IPS DF 6.9 (cell line): ENCODE measurements around the gene C5AR2.
"Not testable (repeated sequence)": the region's sequence is repeated elsewhere in the genome, so short reads cannot be mapped to it uniquely, and the experiment has no call there.

ENCODE experiments used
- DNase-seq: peaks from one replicate; pipeline ENCODE4 v3.0.0-alpha.2; 2013; ENCODE audit warnings: low read depth, low spot score
- H3K27ac ChIP-seq: one replicate; pipeline ENCODE4 v1.5.1; 2013; ENCODE audit warnings: low read length, control low read depth
- H3K27me3 ChIP-seq: 2 replicates; pipeline ENCODE4 v1.6.1; 2013; ENCODE audit warnings: mild to moderate bottlenecking, low read length; ENCODE audit not compliant: control insufficient read depth, insufficient read depth
- H3K36me3 ChIP-seq: 2 replicates; pipeline ENCODE4 v1.6.1; 2013; ENCODE audit warnings: low read length; ENCODE audit not compliant: control insufficient read depth, insufficient read depth
- H3K4me1 ChIP-seq: 2 replicates; pipeline ENCODE4 v1.6.1; 2013; ENCODE audit warnings: low read length; ENCODE audit not compliant: control insufficient read depth, insufficient read depth
- H3K4me3 ChIP-seq: 2 replicates; pipeline ENCODE4 v1.5.1; 2013; ENCODE audit warnings: mild to moderate bottlenecking, low read length
- H3K9me3 ChIP-seq: 2 replicates; pipeline ENCODE4 v1.6.1; 2013; ENCODE audit warnings: low read length, inconsistent platforms; ENCODE audit not compliant: control insufficient read depth, insufficient read depth
- WGBS: extraction: QIAGEN DNeasy Blood & Tissue Kit; methylation state at CpG from one replicate; pipeline ENCODE4 v1.1.7; 2013; ENCODE audit warnings: mixed read lengths, missing lambda C conversion rate; ENCODE audit not compliant: insufficient read length, insufficient coverage; 5-methylcytosine and 5-hydroxymethylcytosine counted together

C5AR2 gene

DNA sequence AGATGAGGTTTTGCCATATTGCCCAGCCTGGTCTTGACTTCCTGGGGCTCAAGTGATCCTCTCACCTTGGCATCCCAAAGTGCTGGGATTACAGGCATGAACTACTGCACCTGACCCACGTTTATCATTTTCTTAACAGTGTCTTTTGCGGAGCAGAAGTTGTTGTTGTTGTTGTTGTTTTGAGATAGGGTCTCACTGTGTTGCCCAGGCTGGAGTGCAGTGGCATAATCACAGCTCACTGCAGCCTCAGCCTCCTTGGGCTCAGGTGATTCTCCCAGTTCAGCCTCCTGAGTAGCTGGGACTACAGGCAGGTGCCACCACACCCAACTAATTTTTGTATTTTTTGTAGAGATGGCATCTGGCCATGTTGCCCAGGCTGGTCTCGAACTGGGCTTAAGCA, 55.6 kb downstream of the C5AR2 start:
- H3K27me3 ChIP-seq, H3K4me3 ChIP-seq, H3K36me3 ChIP-seq, H3K27ac ChIP-seq, H3K4me1 ChIP-seq, H3K9me3 ChIP-seq, DNase-seq: not testable (repeated sequence)
- WGBS, result no CpG with 5 or more reads among the region's 3 CpGs

DNA sequence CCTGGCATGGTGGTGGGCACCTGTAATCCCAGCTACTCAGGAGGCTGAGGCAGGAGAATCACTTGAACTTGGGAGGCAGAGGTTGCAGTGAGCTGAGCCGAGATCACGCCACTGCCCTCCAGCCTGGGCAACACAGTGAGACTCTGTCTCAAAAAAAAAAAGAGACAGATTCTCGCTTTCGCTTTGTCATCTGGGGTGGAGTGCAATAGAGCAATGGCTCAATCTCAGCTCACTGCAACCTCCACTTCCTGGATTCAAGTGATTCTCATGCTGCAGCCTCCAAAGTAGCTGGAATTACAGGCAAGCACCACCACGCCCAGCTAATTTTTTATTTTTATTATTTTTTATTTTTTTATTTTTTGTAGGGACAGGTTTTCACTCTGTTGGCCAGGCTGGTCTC, 56.7 kb downstream of the C5AR2 start:
- H3K27ac ChIP-seq, result not testable (repeated sequence)

DNA sequence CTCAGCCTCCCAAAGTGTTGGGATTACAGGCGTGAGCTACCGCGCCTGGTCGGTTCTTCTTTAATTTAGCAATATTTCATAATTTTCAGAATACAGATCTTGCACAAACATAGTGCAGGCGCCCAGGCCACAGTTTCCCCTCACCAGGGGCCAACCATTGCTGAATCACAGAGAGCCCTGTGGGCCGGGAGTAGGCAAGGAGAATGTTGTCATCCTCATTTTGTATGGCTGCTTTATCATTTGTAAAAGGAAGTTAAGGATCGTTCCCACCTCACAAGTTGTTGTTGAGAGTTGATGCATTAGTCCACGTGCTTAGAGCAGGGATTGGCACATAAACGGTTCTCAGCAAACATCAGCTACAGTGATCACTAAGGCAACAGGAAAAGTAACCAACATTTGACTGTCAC, 57.2 kb downstream of the C5AR2 start:
- no peak overlapping the region for H3K27ac ChIP-seq
- WGBS, result no CpG with 5 or more reads among the region's 9 CpGs
- DNase-seq, result no peak

More for the DNA sequence above, 56.7 kb downstream of the C5AR2 start:
- H3K27me3 ChIP-seq, H3K9me3 ChIP-seq, DNase-seq, H3K4me3 ChIP-seq, H3K36me3 ChIP-seq, H3K4me1 ChIP-seq: not testable (repeated sequence)
- no CpG with 5 or more reads among the region's 5 CpGs for WGBS

DNA sequence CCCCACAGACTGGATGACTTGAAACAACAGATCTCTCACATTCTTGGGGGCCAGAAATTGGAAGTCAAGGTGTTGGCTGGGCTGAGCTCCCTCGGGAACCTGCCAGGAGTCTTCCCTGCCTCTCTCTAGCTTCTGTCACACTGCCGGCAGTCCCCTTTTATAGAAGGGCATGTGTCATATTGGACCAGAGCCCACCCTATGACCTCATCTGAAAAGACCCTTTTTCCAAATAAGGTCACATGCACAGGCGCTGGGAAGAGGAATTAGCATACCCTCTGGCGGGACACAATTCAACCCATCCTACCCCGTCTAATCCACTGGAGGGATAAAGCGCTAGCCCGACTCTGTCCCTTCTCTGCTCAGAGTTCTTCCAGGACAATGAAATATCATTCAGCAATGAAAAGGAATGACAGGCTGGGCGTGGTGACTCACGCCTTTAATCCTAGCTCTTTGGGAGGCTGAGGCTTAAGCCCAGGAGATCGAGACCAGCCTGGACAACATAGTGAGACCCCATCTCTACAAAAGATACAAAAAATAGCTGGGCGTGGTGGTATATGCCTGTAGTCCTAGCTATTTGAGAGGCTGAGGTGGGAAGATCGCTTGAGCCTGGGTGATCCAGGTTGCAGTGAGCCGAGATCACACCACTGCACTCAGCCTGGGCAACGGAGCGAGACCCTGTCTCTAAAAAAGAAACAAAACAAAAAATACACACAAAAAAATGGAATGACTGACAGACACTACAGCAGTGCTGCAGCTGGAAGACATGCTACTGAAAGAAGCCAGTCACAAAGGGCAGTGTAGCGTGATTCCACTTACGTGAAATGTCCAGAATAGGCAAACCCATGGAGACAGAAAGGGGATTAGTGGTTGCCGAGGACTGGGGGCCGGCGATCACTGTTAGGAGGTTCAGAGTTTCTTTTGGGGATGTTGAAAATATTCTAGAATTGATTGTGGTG, 58.8 kb downstream of the C5AR2 start:
- no peaks in the 10 kb centered on the region for H3K9me3 ChIP-seq
- no peak overlapping the region for H3K4me3 ChIP-seq
- DNase-seq, result no peak
- H3K27ac ChIP-seq, result no peak overlapping the region
- H3K36me3 ChIP-seq, result no peaks in the 10 kb centered on the region
- H3K4me1 ChIP-seq, result no peaks in the 10 kb centered on the region
- no CpG with 5 or more reads among the region's 20 CpGs for WGBS
- H3K27me3 ChIP-seq, result no peaks in the 10 kb centered on the region

More for the DNA sequence above, 57.2 kb downstream of the C5AR2 start:
- Histone ChIP-seq H3K4me1 (no peaks in the 10 kb centered on the region), H3K27me3 (no peaks in the 10 kb centered on the region), H3K36me3 (no peaks in the 10 kb centered on the region), H3K9me3 (no peaks in the 10 kb centered on the region), H3K4me3 (no peak overlapping the region)

DNA sequence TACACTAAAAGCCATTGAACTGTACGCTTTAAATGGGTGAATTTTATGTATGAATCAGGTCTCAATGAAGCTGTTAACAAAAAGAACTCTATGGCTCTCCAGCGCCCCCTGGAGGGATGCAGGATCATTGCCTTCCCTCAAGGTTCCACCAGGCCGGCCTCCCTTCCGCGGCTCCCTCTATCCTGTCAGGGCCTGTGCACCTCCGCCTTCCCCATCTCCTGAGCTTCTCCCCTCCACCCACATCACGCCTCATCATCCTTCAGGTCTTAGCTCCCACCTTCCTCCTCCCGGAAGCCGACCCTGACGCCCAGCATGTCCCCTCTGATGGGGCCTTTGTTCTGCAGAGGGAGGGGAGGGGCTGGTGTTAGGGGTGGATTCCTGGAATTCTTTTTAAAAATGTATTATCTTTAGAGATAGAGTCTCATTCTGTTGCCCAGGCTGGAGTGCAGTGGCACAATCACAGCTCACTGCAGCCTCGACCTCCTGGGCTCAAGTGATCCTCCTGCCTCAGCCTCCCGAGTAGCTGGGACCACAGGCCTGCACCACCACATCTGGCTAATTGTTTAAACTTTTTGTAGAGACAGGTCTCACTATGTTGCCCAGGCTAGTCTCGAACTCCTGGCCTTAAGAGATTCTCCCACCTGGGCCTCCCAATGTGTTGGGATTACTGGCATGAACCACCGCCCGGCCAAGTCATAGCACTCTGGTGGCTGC, 59.7 kb downstream of the C5AR2 start:
- Histone ChIP-seq H3K4me3 (no peak overlapping the region), H3K9me3 (no peaks in the 10 kb centered on the region), H3K4me1 (no peaks in the 10 kb centered on the region), H3K36me3 (no peaks in the 10 kb centered on the region), H3K27me3 (no peaks in the 10 kb centered on the region), H3K27ac (no peak overlapping the region)
- DNase-seq, result peak; percentile 81
- WGBS, result no CpG with 5 or more reads among the region's 15 CpGs
